Smooth muscle cell (in vitro differentiated cells): ENCODE measurements around the gene MED1. TPM values are rescaled to one million over a fixed set of nuclear protein-coding genes. Genes with fewer than 3 reads are reported as not detected.
"Not testable (repeated sequence)": the region's sequence is repeated elsewhere in the genome, so short reads cannot be mapped to it uniquely, and the experiment has no call there.

Source experiments
- DNase-seq: peaks from one replicate; lab custom pipeline; 2025; ENCODE audit not compliant: unreplicated experiment; lab: John Stamatoyannopoulos, UW
- H2AFZ ChIP-seq: fragments of 200-600 bp; sonication (generic); 2 replicates; pipeline ENCODE4 v1.6.0; 2016; ENCODE audit warnings: antibody characterized with exemption, low read depth, mild to moderate bottlenecking
- H3F3A ChIP-seq: fragments of 200-600 bp; sonication (generic); 2 replicates; pipeline ENCODE4 v1.6.0; 2017; ENCODE audit warnings: antibody characterized with exemption, low read depth
- H3K27ac ChIP-seq: fragments of 200-600 bp; sonication (generic); 2 replicates; pipeline ENCODE4 v1.5.1; 2016; ENCODE audit warnings: low read depth, mild to moderate bottlenecking
- H3K27me3 ChIP-seq: fragments of 200-600 bp; sonication (generic); 2 replicates; pipeline ENCODE4 v1.6.1; 2016; ENCODE audit warnings: low read depth, mild to moderate bottlenecking
- H3K36me3 ChIP-seq: fragments of 200-600 bp; sonication (generic); 2 replicates; pipeline ENCODE4 v1.5.1; 2016; ENCODE audit warnings: low read depth
- H3K4me1 ChIP-seq: fragments of 200-600 bp; sonication (generic); 2 replicates; pipeline ENCODE4 v1.5.1; 2016; ENCODE audit warnings: low read depth
- H3K4me2 ChIP-seq: fragments of 200-600 bp; sonication (generic); 2 replicates; pipeline ENCODE4 v1.6.0; 2016; ENCODE audit warnings: mild to moderate bottlenecking
- H3K4me3 ChIP-seq: fragments of 200-600 bp; sonication (generic); 2 replicates; pipeline ENCODE4 v1.5.1; 2016; ENCODE audit warnings: mild to moderate bottlenecking
- H3K79me2 ChIP-seq: fragments of 200-600 bp; sonication (generic); 2 replicates; pipeline ENCODE4 v1.6.0; 2016; ENCODE audit warnings: low read depth, mild to moderate bottlenecking
- H3K9ac ChIP-seq: fragments of 200-600 bp; sonication (generic); 2 replicates; pipeline ENCODE4 v1.6.0; 2016; ENCODE audit warnings: low read depth
- H3K9me3 ChIP-seq: fragments of 200-600 bp; sonication (generic); replicated peaks from 2 replicates; pipeline ENCODE4 v1.5.1; 2016; ENCODE audit warnings: low read depth
- H4K20me1 ChIP-seq: fragments of 200-600 bp; sonication (generic); 2 replicates; pipeline ENCODE4 v1.6.0; 2016; ENCODE audit warnings: low read depth
- WGBS: methylation state at CpG from one replicate; pipeline ENCODE4 v1.1.7; 2016; ENCODE audit warnings: low lambda C conversion rate; 5-methylcytosine and 5-hydroxymethylcytosine counted together
- polyA plus RNA-seq: library from polyadenylated mRNA; unstranded; fragments of >200 nt; fragmentation: Nextera tagmentation; extraction: Ambion mirVana; gene quantifications from 2 replicates; pipeline ENCODE4 v1.2.1, GENCODE V29; 2016
- total RNA-seq: library from RNA; depleted of rRNA; stranded (reverse); fragments of >200 nt; gene quantifications from 2 replicates; pipeline ENCODE4 v1.2.3, GENCODE V29; 2014
- TF ChIP-seq, protein P1 (sequence below): fragments of 200-600 bp; sonication (generic); IDR thresholded peaks from 2 replicates; pipeline ENCODE4 v1.5.1; 2017; ENCODE audit warnings: borderline replicate concordance, mild to moderate bottlenecking, antibody characterized with exemption; ENCODE audit not compliant: insufficient read depth, poor library complexity, severe bottlenecking

The MED1 gene
- total and polyA plus RNA-seq, 2 experiments from 2014 or later: 9.5 to 25.3 TPM

DNA sequence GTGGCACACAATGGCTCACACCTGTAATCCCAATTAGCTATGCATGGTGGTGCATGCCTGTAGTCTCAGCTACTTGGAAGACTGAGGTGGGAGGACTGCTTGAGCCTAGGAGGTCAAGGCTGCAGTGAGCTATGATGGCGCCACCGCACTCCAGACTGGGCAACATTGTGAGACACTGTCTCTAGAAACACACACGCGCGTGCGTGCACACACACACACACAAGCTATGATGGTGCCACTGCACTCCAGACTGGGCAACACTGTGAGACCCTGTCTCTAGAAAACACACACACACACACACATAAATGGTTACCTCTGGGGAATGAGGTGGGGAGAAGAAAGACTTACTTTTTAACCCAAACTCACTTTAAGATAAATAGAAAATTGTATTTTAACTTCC is 66.0 kb downstream of the MED1 start:
- Histone ChIP-seq H2AFZ (no peak overlapping the region), H3K4me1 (no peaks in the 10 kb centered on the region), H3K9ac (no peak overlapping the region), H3K27ac (no peak overlapping the region), H3K4me2 (no peak overlapping the region), H3F3A (no peaks in the 10 kb centered on the region), H3K4me3 (no peak overlapping the region), H3K36me3 (no peaks in the 10 kb centered on the region), H3K27me3 (no peaks in the 10 kb centered on the region), H3K9me3 (no peaks in the 10 kb centered on the region), H4K20me1 (peaks cover 89% of the 10 kb centered on the region), H3K79me2 (peaks cover 17% of the 10 kb centered on the region)
- TF ChIP-seq, protein P1, sequence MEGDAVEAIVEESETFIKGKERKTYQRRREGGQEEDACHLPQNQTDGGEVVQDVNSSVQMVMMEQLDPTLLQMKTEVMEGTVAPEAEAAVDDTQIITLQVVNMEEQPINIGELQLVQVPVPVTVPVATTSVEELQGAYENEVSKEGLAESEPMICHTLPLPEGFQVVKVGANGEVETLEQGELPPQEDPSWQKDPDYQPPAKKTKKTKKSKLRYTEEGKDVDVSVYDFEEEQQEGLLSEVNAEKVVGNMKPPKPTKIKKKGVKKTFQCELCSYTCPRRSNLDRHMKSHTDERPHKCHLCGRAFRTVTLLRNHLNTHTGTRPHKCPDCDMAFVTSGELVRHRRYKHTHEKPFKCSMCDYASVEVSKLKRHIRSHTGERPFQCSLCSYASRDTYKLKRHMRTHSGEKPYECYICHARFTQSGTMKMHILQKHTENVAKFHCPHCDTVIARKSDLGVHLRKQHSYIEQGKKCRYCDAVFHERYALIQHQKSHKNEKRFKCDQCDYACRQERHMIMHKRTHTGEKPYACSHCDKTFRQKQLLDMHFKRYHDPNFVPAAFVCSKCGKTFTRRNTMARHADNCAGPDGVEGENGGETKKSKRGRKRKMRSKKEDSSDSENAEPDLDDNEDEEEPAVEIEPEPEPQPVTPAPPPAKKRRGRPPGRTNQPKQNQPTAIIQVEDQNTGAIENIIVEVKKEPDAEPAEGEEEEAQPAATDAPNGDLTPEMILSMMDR: no peak
- no peak for DNase-seq
- 90% methylated on average over 6 of the region's 6 CpGs for WGBS

DNA sequence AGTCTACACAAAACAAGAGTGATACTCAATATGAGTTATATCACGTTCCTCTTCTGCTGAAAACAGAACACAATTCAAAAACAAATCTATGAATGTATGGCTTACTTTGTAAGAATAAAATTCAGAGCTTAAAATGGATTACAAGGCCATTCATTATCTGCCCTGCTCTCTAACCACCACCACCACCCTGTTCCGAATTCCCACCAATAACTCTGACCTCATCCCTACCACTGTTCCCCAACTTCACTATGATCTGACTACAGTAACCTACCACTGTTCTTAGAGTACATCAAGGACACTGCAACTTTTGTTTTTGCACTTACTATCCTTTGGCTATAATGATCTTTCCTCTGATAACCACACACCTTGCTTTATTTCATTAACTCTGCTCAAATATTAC is 70.9 kb downstream of the MED1 start:
- no peak for DNase-seq
- H3K27me3 ChIP-seq: no peaks in the 10 kb centered on the region
- no peaks in the 10 kb centered on the region for H3F3A ChIP-seq
- peaks cover 96% of the 10 kb centered on the region for H4K20me1 ChIP-seq
- no peaks in the 10 kb centered on the region for H3K9me3 ChIP-seq
- no peak overlapping the region for H3K27ac ChIP-seq
- H3K4me1 ChIP-seq: no peaks in the 10 kb centered on the region
- H3K79me2 ChIP-seq: peaks cover 18% of the 10 kb centered on the region
- no peaks in the 10 kb centered on the region for H3K36me3 ChIP-seq
- TF ChIP-seq, protein P1: no peak
- H2AFZ ChIP-seq: no peak overlapping the region
- H3K4me3 ChIP-seq: no peak overlapping the region
- no peak overlapping the region for H3K9ac ChIP-seq
- WGBS: 89% methylated on average over 2 of the region's 2 CpGs
- no peak overlapping the region for H3K4me2 ChIP-seq

DNA sequence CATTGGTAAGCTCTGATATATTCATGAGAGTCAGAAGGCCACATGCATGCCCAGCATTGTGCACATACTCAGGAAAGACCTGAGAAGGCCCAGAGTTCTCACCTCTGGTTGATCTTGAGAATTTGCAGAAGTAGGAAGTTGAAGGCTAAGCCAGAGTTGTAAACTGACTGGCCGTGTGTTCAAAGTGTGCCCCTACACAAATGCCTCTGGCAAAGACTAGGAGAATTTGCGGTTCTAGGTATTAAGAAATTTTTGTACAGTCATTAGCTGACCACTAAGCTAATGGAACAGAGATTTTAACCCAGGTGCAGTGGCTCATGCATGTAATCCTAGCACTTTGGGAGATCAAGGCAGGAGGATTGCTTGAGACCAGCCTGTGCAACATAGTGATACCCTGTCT is 74.6 kb downstream of the MED1 start:
- H3K4me3 ChIP-seq: no peak overlapping the region
- no peaks in the 10 kb centered on the region for H3K4me1 ChIP-seq
- no peak overlapping the region for H3K4me2 ChIP-seq
- no peaks in the 10 kb centered on the region for H3F3A ChIP-seq
- TF ChIP-seq, protein P1: no peak
- no peaks in the 10 kb centered on the region for H3K9me3 ChIP-seq
- H3K27me3 ChIP-seq: no peaks in the 10 kb centered on the region
- H4K20me1 ChIP-seq: peaks cover 99% of the 10 kb centered on the region
- no peak overlapping the region for H2AFZ ChIP-seq
- 24% methylated on average over 2 of the region's 2 CpGs for WGBS
- H3K79me2 ChIP-seq: peaks cover 14% of the 10 kb centered on the region
- H3K27ac ChIP-seq: no peak overlapping the region
- no peaks in the 10 kb centered on the region for H3K36me3 ChIP-seq
- DNase-seq: no peak
- H3K9ac ChIP-seq: no peak overlapping the region

DNA sequence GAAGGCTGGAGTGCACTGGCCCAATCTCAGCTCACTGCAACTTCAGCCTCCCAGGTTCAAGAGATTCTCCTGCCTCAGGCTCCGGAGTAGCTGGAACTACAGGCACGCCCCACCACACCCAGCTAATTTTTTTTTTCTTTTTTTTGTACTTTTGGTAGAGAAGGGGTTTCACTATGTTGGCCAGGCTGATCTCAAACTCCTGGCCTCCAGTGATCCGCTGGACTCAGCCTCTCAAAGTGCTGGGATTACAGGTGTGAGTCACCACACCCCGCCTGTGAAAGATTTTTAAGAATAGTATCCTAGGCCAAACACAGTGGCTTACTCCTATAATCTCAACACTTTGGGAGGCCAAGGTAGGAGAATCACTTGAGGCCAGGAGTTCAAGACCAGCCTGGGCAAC is 83.3 kb downstream of the MED1 start:
- H3K9me3 ChIP-seq, H3K36me3 ChIP-seq, H3K27me3 ChIP-seq, H3K4me1 ChIP-seq, H3K9ac ChIP-seq, H3K27ac ChIP-seq, H3F3A ChIP-seq, H3K4me3 ChIP-seq, H3K4me2 ChIP-seq, H2AFZ ChIP-seq, DNase-seq: not testable (repeated sequence)
- H3K79me2 ChIP-seq: peaks cover 15% of the 10 kb centered on the region
- WGBS: 98% methylated on average over 4 of the region's 4 CpGs
- H4K20me1 ChIP-seq: peaks cover 89% of the 10 kb centered on the region
